Kidney (tissue), 14 donors: ENCODE data around the gene LRRC59. TPM values are rescaled to one million over a fixed set of nuclear protein-coding genes. Genes with fewer than 3 reads are reported as not detected.

ENCODE experiments used
- DNase-seq, 5 donors: peaks; one replicate each; pipeline ENCODE4 v3.0.0-alpha.2; 2013 to 2020
- FAIRE-seq: peaks from 2 replicates; lab custom pipeline; 2012; peaks lifted over from hg19 to GRCh38; lab: Jason Lieb, UNC
- H3K27ac ChIP-seq, 2 donors: one replicate each; pipeline ENCODE4 v1.7.0; 2013; ENCODE audit warnings: low read depth in 2 of 2, low read length in 2 of 2, inconsistent platforms in 1 of 2
- H3K27me3 ChIP-seq: one replicate; pipeline ENCODE4 v1.7.1; 2013; ENCODE audit warnings: low read length, inconsistent platforms; ENCODE audit not compliant: control insufficient read depth, insufficient read depth
- H3K36me3 ChIP-seq, 3 donors: one replicate each; pipeline versions ENCODE4 v1.7.0 to v1.7.1; 2013; ENCODE audit warnings: low read length in 3 of 3, control low read depth in 1 of 3, inconsistent platforms in 1 of 3; ENCODE audit not compliant: insufficient read depth in 3 of 3, control insufficient read depth in 2 of 3
- H3K4me1 ChIP-seq, 3 donors: one replicate each; pipeline versions ENCODE4 v1.7.0 to v1.7.1; 2013; ENCODE audit warnings: low read length in 3 of 3, inconsistent platforms in 1 of 3, low read depth in 1 of 3; ENCODE audit not compliant: control insufficient read depth in 2 of 3, insufficient read depth in 2 of 3
- H3K4me3 ChIP-seq, 3 donors: one replicate each; pipeline versions ENCODE4 v1.7.0 to v1.8.1; 2013; ENCODE audit warnings: low read length in 3 of 3, control low read depth in 1 of 3, inconsistent platforms in 1 of 3
- H3K9ac ChIP-seq, 3 donors: one replicate each; pipeline versions ENCODE4 v1.7.0 to v1.7.1; 2013; ENCODE audit warnings: low read length in 3 of 3, control low read depth in 1 of 3, inconsistent platforms in 1 of 3
- H3K9me3 ChIP-seq, 3 donors: one replicate each; pipeline versions ENCODE4 v1.7.0 to v1.7.1; 2013; ENCODE audit warnings: low read length in 3 of 3, control low read depth in 1 of 3, inconsistent platforms in 1 of 3; ENCODE audit not compliant: control insufficient read depth in 2 of 3, insufficient read depth in 1 of 3
- CTCF ChIP-seq: IDR thresholded peaks from 3 replicates; pipeline ENCODE4 v1.5.1; 2012; ENCODE audit warnings: mild to moderate bottlenecking, moderate library complexity, borderline replicate concordance; ENCODE audit not compliant: insufficient read depth; ENCODE audit errors: extremely low read depth
- intact Hi-C: fragments of 100-400 bp; cut with DNase I; formaldehyde crosslinking; loops from one replicate; pipeline ENCODE4 v1.11.1; 2022
- polyA plus RNA-seq: library from polyadenylated mRNA; stranded (reverse); fragments of 350-450 nt; fragmentation: Illumina TruSeq; extraction: RNeasy Lipid Tissue Mini Kit (QIAGEN cat#74804); gene quantifications from one replicate; pipeline ENCODE4 v1.2.3, GENCODE V29; 2014; ENCODE audit warnings: low read depth, low replicate concordance; ENCODE audit not compliant: insufficient read depth
- total RNA-seq: library from RNA; stranded (reverse); fragmentation: NEBNext Ultra II Directional; extraction: Animal tissue kit (Norgen Biotek cat#: 25700); gene quantifications from one replicate; pipeline ENCODE4 v1.2.1, GENCODE V29; 2021
- donor health status: control.
- donor health status: control.
- donor health status: control.
- donor health status: control.
- donor health status: control.
- donor health status: DM: yes; HTN: yes; CAD: no.
- donor health status: Normal renal cell carcinoma (clear cell type).

The LRRC59 gene
- total and polyA plus RNA-seq, 2 donors from 2014 or later: 37.0 to 61.7 TPM

DNA sequence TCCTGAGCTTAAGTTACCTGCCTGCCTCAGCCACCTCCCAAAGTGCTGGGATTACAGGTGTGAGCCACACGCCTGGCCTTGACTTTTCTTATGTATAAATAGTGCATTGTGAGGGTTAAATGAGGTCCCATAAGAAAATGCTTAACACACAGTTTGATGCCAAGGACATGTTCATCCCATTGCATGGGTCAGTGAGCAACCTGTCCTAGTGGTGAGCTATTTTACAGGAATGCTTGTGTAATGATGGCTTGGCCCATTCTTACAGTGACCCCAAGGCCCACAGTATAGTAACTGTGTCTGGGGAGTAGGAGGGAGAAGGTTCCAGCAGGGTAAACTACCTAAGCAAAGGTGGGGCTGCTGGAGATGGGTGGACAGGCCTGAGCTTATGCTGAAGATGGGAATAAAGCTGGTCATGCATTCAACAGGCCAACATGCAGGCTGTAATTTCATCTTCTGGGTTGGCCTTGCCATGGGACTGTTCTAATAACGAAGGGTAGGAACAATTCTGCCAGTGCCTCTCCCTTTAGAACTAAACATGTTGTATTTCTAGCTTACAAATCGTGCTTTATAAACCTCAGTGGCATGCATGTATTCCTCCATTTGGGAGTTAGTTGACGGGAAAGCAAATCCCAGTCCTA lies 34.9 kb upstream of the LRRC59 start:
- H3K27ac ChIP-seq: peak overlapping the region; percentile 79
- H3K4me3 ChIP-seq: peak overlapping the region in 2 of 3 donors; percentile 20 to 23
- H3K36me3 ChIP-seq: peaks cover 0 to 8% (median 0%) of the 10 kb centered on the region in 3 donors
- FAIRE-seq (no peak), DNase-seq (peak in 2 of 5 donors; percentile 18 to 29)
- no peak for TF ChIP-seq CTCF
- H3K4me1 ChIP-seq: peaks cover 6 to 19% (median 13%) of the 10 kb centered on the region in 3 donors
- no peaks in the 10 kb centered on the region for H3K9me3 ChIP-seq
- intact Hi-C loops: no loop called here
- peak overlapping the region in 1 of 3 donors; percentile 23 for H3K9ac ChIP-seq
- H3K27me3 ChIP-seq: no peaks in the 10 kb centered on the region

- intact Hi-C loops: no loop called here
- DNase-seq (peak in 3 of 5 donors; percentile 27 to 79 (median 77)), FAIRE-seq (no peak)
- peaks cover 6 to 25% (median 19%) of the 10 kb centered on the region in 3 donors for H3K4me1 ChIP-seq
- no peak overlapping the region for H3K9ac ChIP-seq
- no peaks in the 10 kb centered on the region for H3K9me3 ChIP-seq
- peak overlapping the region in 2 of 3 donors; percentile 0 to 22 for H3K4me3 ChIP-seq
- no peaks in the 10 kb centered on the region for H3K27me3 ChIP-seq
- peaks cover 0 to 5% (median 0%) of the 10 kb centered on the region in 3 donors for H3K36me3 ChIP-seq
- TF ChIP-seq CTCF: no peak
- peak overlapping the region in 1 of 2 donors; percentile 5 for H3K27ac ChIP-seq
These were observed 33.7 kb upstream of the LRRC59 start for GRCh38 chr17:50430821-50431618.

GRCh38 chr17:50429793-50430192 lies 32.5 kb upstream of the LRRC59 start:
- Histone ChIP-seq H3K9ac (peak overlapping the region in 1 of 3 donors; percentile 64), H3K9me3 (no peaks in the 10 kb centered on the region), H3K4me3 (peak overlapping the region in 2 of 3 donors; percentile 35 to 61), H3K36me3 (peaks cover 0 to 5% (median 0%) of the 10 kb centered on the region in 3 donors), H3K4me1 (peaks cover 6 to 27% (median 25%) of the 10 kb centered on the region in 3 donors), H3K27ac (peak overlapping the region; percentile 37 to 84), H3K27me3 (no peaks in the 10 kb centered on the region)
- DNase-seq (no peak), FAIRE-seq (no peak)
- TF ChIP-seq CTCF: no peak
- intact Hi-C loops: no loop called here
